Eye (tissue), 1 donor: ENCODE data around the gene RAB8B.

Experiments
- DNase-seq: peaks from one replicate; pipeline ENCODE4 v3.0.0-alpha.2; 2015

Gene RAB8B

GRCh38 chr15:63188926-63189871 is at the start of gene RAB8B:
Gene RAB8B, plus strand, starts transcription at chr15:63189606. Its CDS starts 19 bp downstream, at chr15:63189625.
- DNase-seq, result peak; percentile 99

- no peak for DNase-seq
Measured at GRCh38 chr15:63140936-63141335, 48.5 kb upstream of the RAB8B start.

- no peak for DNase-seq
Measured at GRCh38 chr15:63145426-63145825, 44.0 kb upstream of the RAB8B start.

GRCh38 chr15:63146684-63147083 is 42.7 kb upstream of the RAB8B start:
- no peak for DNase-seq

- DNase-seq, result no peak
Measured at GRCh38 chr15:63151665-63152064, 37.7 kb upstream of the RAB8B start.

- no peak for DNase-seq
Measured at GRCh38 chr15:63155486-63155885, 33.9 kb upstream of the RAB8B start.

- DNase-seq, result no peak
Measured at GRCh38 chr15:63156086-63156710, 33.2 kb upstream of the RAB8B start.

GRCh38 chr15:63156755-63157117 is 32.7 kb upstream of the RAB8B start:
- DNase-seq, result peak; percentile 77

GRCh38 chr15:63157118-63157843 is 32.1 kb upstream of the RAB8B start, which contains the start of gene RPS27L:
Gene RPS27L, minus strand, starts transcription at chr15:63157477. Its CDS starts 72 bp downstream, at chr15:63157405.
- peak; percentile 97 for DNase-seq

- DNase-seq, result peak; percentile 91
Measured at GRCh38 chr15:63157891-63158431, 31.4 kb upstream of the RAB8B start.

- no peak for DNase-seq
Measured at GRCh38 chr15:63160638-63161037, 28.8 kb upstream of the RAB8B start.

- DNase-seq, result peak; percentile 39
Measured at GRCh38 chr15:63163217-63163616, 26.2 kb upstream of the RAB8B start.

- DNase-seq, result no peak
Measured at GRCh38 chr15:63165166-63165859, 24.1 kb upstream of the RAB8B start.

- DNase-seq, result no peak
Measured at GRCh38 chr15:63166219-63166618, 23.2 kb upstream of the RAB8B start.

- no peak for DNase-seq
Measured at GRCh38 chr15:63169788-63170187, 19.6 kb upstream of the RAB8B start.

- no peak for DNase-seq
Measured at GRCh38 chr15:63172376-63172775, 17.0 kb upstream of the RAB8B start.

- peak; percentile 61 for DNase-seq
Measured at GRCh38 chr15:63172851-63173451, 16.5 kb upstream of the RAB8B start.

GRCh38 chr15:63176302-63176701 is 13.1 kb upstream of the RAB8B start:
- no peak for DNase-seq

- DNase-seq, result no peak
Measured at GRCh38 chr15:63178034-63178433, 11.4 kb upstream of the RAB8B start.

- no peak for DNase-seq
Measured at GRCh38 chr15:63180746-63181145, 8.7 kb upstream of the RAB8B start.

GRCh38 chr15:63181648-63182047 is 7.8 kb upstream of the RAB8B start:
- DNase-seq, result no peak

- peak; percentile 30 for DNase-seq
Measured at GRCh38 chr15:63185206-63185605, 4.2 kb upstream of the RAB8B start.
